B cell (primary cell): ENCODE data around the gene ANKRD11. TPM values are rescaled to one million over a fixed set of nuclear protein-coding genes. Genes with fewer than 3 reads are reported as not detected.
A peak's percentile ranks its signal among the peaks of the same experiment; 100 is the strongest.

Source experiments
- ATAC-seq: fragments of 200-7000 bp; cut with Tn5 transposase; one replicate; pipeline ENCODE4 v1.10.0; 2021; ENCODE audit warnings: low read depth, mild to moderate bottlenecking, moderate number of reproducible peaks, moderate library complexity
- CTCF ChIA-PET: fragments of 350-600 bp; sonication (Branson Sonifier 250); formaldehyde crosslinking; loops from one replicate; lab custom pipeline; 2021; ENCODE audit warnings: antibody characterized with exemption, inconsistent platforms; lab: Charles Lee
- POLR2A ChIA-PET: fragments of 350-600 bp; sonication (Branson Sonifier 250); formaldehyde crosslinking; loops from one replicate; lab custom pipeline; 2021; ENCODE audit warnings: antibody characterized with exemption; lab: Charles Lee
- DNase-seq: peaks from one replicate; pipeline ENCODE4 v3.0.0; 2013
- H2AFZ ChIP-seq: 2 replicates; pipeline ENCODE4 v1.6.1; 2012; ENCODE audit warnings: mild to moderate bottlenecking, low read depth, low read length; ENCODE audit not compliant: insufficient read depth, poor library complexity, severe bottlenecking
- H3K27ac ChIP-seq, 2 donors: 1 replicate in 1 of 2; 2 replicates in 1 of 2; pipeline ENCODE4 v1.5.1; 2012 to 2013; ENCODE audit warnings: low read length in 2 of 2, mild to moderate bottlenecking in 2 of 2, moderate library complexity in 1 of 2
- H3K27me3 ChIP-seq, 4 experiments: fragments of 200-600 bp in 1 of 4; sonication (generic) in 1 of 4; replicated peaks in 1 of 4; 1 replicate in 2 of 4; 2 replicates in 2 of 4; pipeline versions ENCODE4 v1.6.1 to v1.7.0; 2013 to 2016; ENCODE audit warnings: low read length in 3 of 4, mild to moderate bottlenecking in 2 of 4, mixed read lengths in 1 of 4, moderate library complexity in 1 of 4; ENCODE audit not compliant: insufficient read depth in 4 of 4, control insufficient read depth in 3 of 4; ENCODE audit errors: control extremely low read depth in 1 of 4
- H3K36me3 ChIP-seq, 2 experiments: replicated peaks in 1 of 2; 1 replicate in 1 of 2; 2 replicates in 1 of 2; pipeline versions ENCODE4 v1.6.1 to v1.7.1; 2013; ENCODE audit warnings: low read length in 1 of 2; ENCODE audit not compliant: insufficient read depth in 2 of 2, control insufficient read depth in 1 of 2; ENCODE audit errors: control extremely low read depth in 1 of 2, extremely low read depth in 1 of 2
- H3K4me1 ChIP-seq, 2 donors: fragments of 200-600 bp in 1 of 2; sonication (generic) in 1 of 2; 1 replicate in 1 of 2; 2 replicates in 1 of 2; pipeline versions ENCODE4 v1.5.1 to v1.6.1; 2013 to 2017; ENCODE audit warnings: low read length in 2 of 2; ENCODE audit not compliant: control insufficient read depth in 2 of 2, insufficient read depth in 2 of 2
- H3K4me2 ChIP-seq: replicated peaks from 2 replicates; pipeline ENCODE3; 2012; ENCODE audit warnings: mild to moderate bottlenecking, low read depth, low read length; ENCODE audit not compliant: poor library complexity, severe bottlenecking
- H3K4me3 ChIP-seq, 5 experiments: fragments of 200-600 bp in 1 of 5; sonication (generic) in 1 of 5; 1 replicate in 3 of 5; 2 replicates in 2 of 5; pipeline versions ENCODE4 v1.5.1 to v1.7.0; 2011 to 2016; ENCODE audit warnings: low read length in 4 of 5, mild to moderate bottlenecking in 4 of 5, low read depth in 2 of 5, control low read depth in 1 of 5, moderate library complexity in 1 of 5; ENCODE audit not compliant: insufficient read depth in 1 of 5; ENCODE audit errors: control extremely low read depth in 1 of 5, extremely low read depth in 1 of 5
- H3K79me2 ChIP-seq: fragments of 200-600 bp; sonication (generic); one replicate; pipeline ENCODE4 v1.6.0; 2016; ENCODE audit warnings: low read length; ENCODE audit not compliant: control insufficient read depth, insufficient read depth
- H3K9ac ChIP-seq: fragments of 200-600 bp; sonication (generic); 2 replicates; pipeline ENCODE4 v1.6.1; 2017; ENCODE audit warnings: mild to moderate bottlenecking, low read length, moderate library complexity
- H3K9me3 ChIP-seq, 3 donors: one replicate each; pipeline versions ENCODE4 v1.6.1 to v1.7.1; 2013; ENCODE audit warnings: low read length in 2 of 3; ENCODE audit not compliant: control insufficient read depth in 2 of 3, insufficient read depth in 1 of 3; ENCODE audit errors: control extremely low read depth in 1 of 3
- H4K20me1 ChIP-seq: 2 replicates; pipeline ENCODE4 v1.6.0; 2012; ENCODE audit warnings: mild to moderate bottlenecking, low read length; ENCODE audit not compliant: insufficient read depth, control insufficient read depth, poor library complexity, severe bottlenecking
- H3K27ac Mint-ChIP-seq: one replicate; pipeline ENCODE4 v1.8.0; 2021; ENCODE audit warnings: mixed read lengths
- H3K27me3 Mint-ChIP-seq: one replicate; pipeline ENCODE4 v1.8.0; 2021; ENCODE audit warnings: mixed read lengths
- H3K4me1 Mint-ChIP-seq: one replicate; pipeline ENCODE4 v1.8.0; 2021; ENCODE audit warnings: mixed read lengths
- H3K4me3 Mint-ChIP-seq: one replicate; pipeline ENCODE4 v1.8.0; 2021; ENCODE audit warnings: mixed read lengths
- H3K9me3 Mint-ChIP-seq: one replicate; pipeline ENCODE4 v1.8.0; 2022; ENCODE audit warnings: mixed read lengths; ENCODE audit not compliant: insufficient read depth
- CTCF ChIP-seq: fragments of 200-600 bp; IDR thresholded peaks from one replicate; pipeline ENCODE4 v1.8.0; 2022; ENCODE audit warnings: antibody characterized with exemption, mild to moderate bottlenecking
- EZH2 ChIP-seq: IDR thresholded peaks from 2 replicates; pipeline ENCODE4 v1.6.1; 2012; ENCODE audit warnings: borderline replicate concordance, low read depth, mild to moderate bottlenecking, moderate library complexity, low read length; ENCODE audit not compliant: insufficient read depth, poor library complexity, severe bottlenecking
- WGBS: methylation state at CpG from one replicate; pipeline ENCODE4 v1.1.5; 2013; ENCODE audit warnings: missing lambda C conversion rate; ENCODE audit not compliant: insufficient coverage; 5-methylcytosine and 5-hydroxymethylcytosine counted together
- intact Hi-C: fragments of 100-400 bp; cut with micrococcal nuclease; formaldehyde crosslinking; loops from one replicate; pipeline ENCODE4 v1.10.0; 2022
- polyA plus RNA-seq: library from polyadenylated mRNA; depleted of rRNA; stranded (reverse); fragments of >200 nt; gene quantifications from 2 replicates; pipeline ENCODE4 v1.2.3, GENCODE V29; 2012
- total RNA-seq, 2 donors: library from RNA; stranded (reverse); fragments of 120-200 nt in 1 of 2; gene quantifications; 1 replicate in 1 of 2; 2 replicates in 1 of 2; pipeline versions ENCODE4 v1.2.3 to v1.2.4, GENCODE V29; 2013 to 2022

ANKRD11 gene
- total and polyA plus RNA-seq, 2 donors (not counting 1 experiment from before 2014, with no cell fraction given) = 67.9 to 314 TPM

- no peak for TF ChIP-seq EZH2
- TF ChIP-seq CTCF = no peak
- intact Hi-C loops = no loop called here
- H3K27ac Mint-ChIP-seq = peak overlapping the region; percentile 20
- no peaks in the 10 kb centered on the region for H3K9me3 Mint-ChIP-seq
- no peaks in the 10 kb centered on the region for H3K27me3 Mint-ChIP-seq
- Histone ChIP-seq H3K4me3 (no peak overlapping the region), H3K79me2 (peaks cover 95% of the 10 kb centered on the region), H3K4me2 (no peak overlapping the region), H3K36me3 (peaks cover 0 to 20% of the 10 kb centered on the region in 2 experiments), H4K20me1 (peaks cover 90% of the 10 kb centered on the region), H3K9me3 (no peaks in the 10 kb centered on the region), H2AFZ (no peak overlapping the region), H3K4me1 (peaks cover 25 to 34% of the 10 kb centered on the region in 2 donors), H3K9ac (no peak overlapping the region), H3K27ac (no peak overlapping the region), H3K27me3 (no peaks in the 10 kb centered on the region)
- peaks cover 63% of the 10 kb centered on the region for H3K4me1 Mint-ChIP-seq
- WGBS = 91% methylated on average over 10 of the region's 27 CpGs
- CTCF ChIA-PET = interaction anchor here (0.6 kb wide), 1 partner anchor 304 kb away, joined by 3 read pairs; no protein-coding TSS in a partner anchor
- no peak for DNase-seq
- H3K4me3 Mint-ChIP-seq = peak overlapping the region; percentile 29
- POLR2A ChIA-PET = interaction anchor here (0.6 kb wide), 1 partner anchor 92 kb away, joined by 12 read pairs; no protein-coding TSS in a partner anchor
- ATAC-seq = no peak
Observed at GRCh38 chr16:89401641-89402445, 88.5 kb downstream of the ANKRD11 start.

DNA sequence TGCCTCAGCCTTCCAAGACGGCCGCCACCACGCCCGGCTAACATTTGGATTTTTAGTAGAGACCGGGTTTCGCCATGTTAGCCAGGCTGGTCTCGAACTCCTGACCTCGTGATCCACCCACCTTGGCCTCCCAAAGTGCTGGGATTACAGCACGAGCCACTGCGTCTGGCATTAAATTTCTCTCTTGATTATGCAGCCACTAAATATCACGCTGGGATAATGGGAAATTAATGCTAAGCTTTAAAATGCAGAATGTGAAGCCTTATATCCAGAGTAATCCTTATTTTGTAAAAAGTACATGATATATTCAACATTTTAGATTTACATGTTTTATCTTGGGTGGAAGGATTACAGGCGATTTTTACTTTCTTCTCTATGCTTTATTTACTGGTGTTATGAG lies 89.2 kb downstream of the ANKRD11 start:
- Histone ChIP-seq H3K9me3 (no peaks in the 10 kb centered on the region), H4K20me1 (peaks cover 90% of the 10 kb centered on the region), H3K36me3 (peaks cover 0 to 20% of the 10 kb centered on the region in 2 experiments), H2AFZ (no peak overlapping the region), H3K4me3 (no peak overlapping the region), H3K27ac (no peak overlapping the region), H3K79me2 (peaks cover 95% of the 10 kb centered on the region), H3K9ac (no peak overlapping the region), H3K4me1 (peaks cover 21 to 28% of the 10 kb centered on the region in 2 donors), H3K4me2 (no peak overlapping the region), H3K27me3 (no peaks in the 10 kb centered on the region)
- TF ChIP-seq CTCF (no peak), EZH2 (no peak)
- Mint-ChIP-seq H3K4me3 (no peak overlapping the region), H3K27ac (peak overlapping the region; percentile 20), H3K27me3 (no peaks in the 10 kb centered on the region), H3K4me1 (peaks cover 59% of the 10 kb centered on the region), H3K9me3 (no peaks in the 10 kb centered on the region)
- no peak for ATAC-seq
- POLR2A ChIA-PET = no interaction called here
- DNase-seq = no peak
- CTCF ChIA-PET = no interaction called here
- 100% methylated on average over 1 of the region's 12 CpGs for WGBS
- intact Hi-C loops = no loop called here
